BLaER1 treated with 17β-estradiol and CSF1 and Interleukin-3, amounts not matched to agents 10 nM and 100 nM (cell line): Measurements from ENCODE around the gene BRF1.

ENCODE experiments used
- H3K27ac ChIP-seq, 11 experiments: shearing (Covaris generic); formaldehyde crosslinking; 2 replicates each; pipeline ENCODE4 v1.8.1; 2022
- H3K27me3 ChIP-seq, 11 experiments: shearing (Covaris generic); formaldehyde crosslinking; 2 replicates each; pipeline ENCODE4 v1.8.1; 2022
- H3K36me3 ChIP-seq, 11 experiments: shearing (Covaris generic); formaldehyde crosslinking; 2 replicates each; pipeline ENCODE4 v1.8.1; 2022
- H3K4me1 ChIP-seq, 10 experiments: shearing (Covaris generic); formaldehyde crosslinking; 2 replicates each; pipeline ENCODE4 v1.8.1; 2022
- H3K4me2 ChIP-seq, 11 experiments: shearing (Covaris generic); formaldehyde crosslinking; 2 replicates each; pipeline ENCODE4 v1.8.1; 2022
- H3K4me3 ChIP-seq, 10 experiments: shearing (Covaris generic); formaldehyde crosslinking; 2 replicates each; pipeline ENCODE4 v1.8.1; 2022
- H3K9ac ChIP-seq, 11 experiments: shearing (Covaris generic); formaldehyde crosslinking; 2 replicates each; pipeline ENCODE4 v1.8.1; 2022
- H3K9me3 ChIP-seq, 11 experiments: shearing (Covaris generic); formaldehyde crosslinking; replicated peaks in 1 of 11; 2 replicates each; pipeline ENCODE4 v1.8.1; 2022
- H4K20me1 ChIP-seq, 11 experiments: shearing (Covaris generic); formaldehyde crosslinking; 2 replicates each; pipeline ENCODE4 v1.8.1; 2022
- Cebpa-rat ChIP-seq, 11 experiments: shearing (Covaris generic); IDR thresholded peaks; 2 replicates each; pipeline ENCODE4 v1.8.1; 2022

Gene BRF1

DNA sequence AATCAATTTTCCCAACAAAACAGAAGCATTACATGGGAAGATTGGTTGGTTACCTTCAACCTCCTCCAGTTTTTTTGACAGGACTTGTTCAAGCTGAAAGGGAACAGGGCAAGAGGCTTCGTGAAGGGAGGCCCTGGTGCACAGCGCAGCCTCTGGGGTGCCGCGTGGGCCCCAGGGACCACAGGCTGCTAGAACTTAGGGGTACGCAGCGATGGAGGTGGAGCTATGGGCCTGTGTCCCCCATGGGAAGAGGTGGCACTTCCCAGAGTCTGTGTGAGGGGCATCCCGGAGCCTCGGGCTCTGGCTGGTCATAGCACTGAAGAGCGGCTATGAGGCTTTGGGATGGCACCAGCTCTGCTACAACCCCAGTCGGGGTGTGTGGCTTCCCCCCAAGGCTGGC lies 74.6 kb downstream of the BRF1 start:
- no peak for TF ChIP-seq Cebpa-rat (IDR thresholded peaks at IDR 0.05)
- no peak overlapping the region for H3K27ac ChIP-seq
- no peaks in the 10 kb centered on the region for H3K9me3 ChIP-seq
- no peaks in the 10 kb centered on the region; a peak in 1 of 22 replicates for H3K27me3 ChIP-seq
- H3K36me3 ChIP-seq, result peaks cover 31 to 64% (median 51%) of the 10 kb centered on the region in 11 experiments
- no peak overlapping the region for H3K4me2 ChIP-seq
- no peak overlapping the region for H3K4me3 ChIP-seq
- peaks cover 24 to 53% (median 41%) of the 10 kb centered on the region in 10 experiments for H3K4me1 ChIP-seq
- H4K20me1 ChIP-seq, result peaks cover 44 to 84% (median 80%) of the 10 kb centered on the region in 11 experiments; a peak in 21 of 22 replicates
- no peak overlapping the region for H3K9ac ChIP-seq

DNA sequence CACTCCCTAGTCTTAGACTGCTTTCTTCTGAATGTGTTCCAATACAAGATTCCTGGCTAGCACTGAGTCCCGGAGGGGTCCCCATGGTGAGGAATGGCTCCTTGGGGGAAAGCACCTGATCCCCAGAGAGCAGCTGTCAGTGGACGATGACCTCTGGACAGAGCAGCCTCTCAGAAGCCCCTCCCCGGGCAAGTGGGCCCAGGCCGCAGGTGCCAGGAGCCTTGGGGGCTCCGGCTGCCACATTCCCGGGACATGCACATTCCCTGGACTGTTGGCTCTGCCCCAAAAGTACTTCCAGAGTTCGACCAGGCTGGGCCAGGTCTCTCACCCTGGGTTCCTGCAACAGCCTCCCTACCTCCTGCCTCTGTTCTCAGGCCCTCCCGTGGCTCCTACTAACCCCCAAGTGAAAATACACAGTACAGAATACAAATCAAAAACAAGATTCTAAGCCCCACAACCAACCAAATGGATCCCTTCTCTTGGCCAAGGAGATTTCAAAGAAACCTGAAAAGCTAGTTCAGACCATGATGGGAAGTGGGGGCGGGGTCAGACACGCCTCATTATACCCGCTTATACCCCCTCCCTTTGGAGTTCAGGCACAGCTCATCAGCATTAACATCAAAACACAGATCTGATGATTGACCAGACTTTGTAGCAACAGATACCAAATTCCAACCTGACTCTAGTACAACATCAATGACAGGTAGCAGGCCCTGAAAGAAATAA lies 75.8 kb downstream of the BRF1 start:
- Histone ChIP-seq H3K4me2 (peak overlapping the region; percentile 46 to 76 (median 66); a peak in 20 of 22 replicates), H3K4me1 (peaks cover 24 to 65% (median 52%) of the 10 kb centered on the region in 10 experiments), H3K36me3 (peaks cover 38 to 76% (median 63%) of the 10 kb centered on the region in 11 experiments), H3K27ac (peak overlapping the region in 4 of 11 experiments; percentile 10 to 27 (median 24); a peak in 6 of 22 replicates), H3K4me3 (no peak overlapping the region; a peak in 1 of 20 replicates), H3K9ac (peak overlapping the region in 2 of 11 experiments; percentile 5 to 11; a peak in 1 of 22 replicates), H3K9me3 (no peaks in the 10 kb centered on the region), H3K27me3 (no peaks in the 10 kb centered on the region; a peak in 1 of 22 replicates), H4K20me1 (peaks cover 44 to 96% (median 92%) of the 10 kb centered on the region in 11 experiments; a peak in 21 of 22 replicates)
- TF ChIP-seq Cebpa-rat (IDR thresholded peaks at IDR 0.05), result no peak

DNA sequence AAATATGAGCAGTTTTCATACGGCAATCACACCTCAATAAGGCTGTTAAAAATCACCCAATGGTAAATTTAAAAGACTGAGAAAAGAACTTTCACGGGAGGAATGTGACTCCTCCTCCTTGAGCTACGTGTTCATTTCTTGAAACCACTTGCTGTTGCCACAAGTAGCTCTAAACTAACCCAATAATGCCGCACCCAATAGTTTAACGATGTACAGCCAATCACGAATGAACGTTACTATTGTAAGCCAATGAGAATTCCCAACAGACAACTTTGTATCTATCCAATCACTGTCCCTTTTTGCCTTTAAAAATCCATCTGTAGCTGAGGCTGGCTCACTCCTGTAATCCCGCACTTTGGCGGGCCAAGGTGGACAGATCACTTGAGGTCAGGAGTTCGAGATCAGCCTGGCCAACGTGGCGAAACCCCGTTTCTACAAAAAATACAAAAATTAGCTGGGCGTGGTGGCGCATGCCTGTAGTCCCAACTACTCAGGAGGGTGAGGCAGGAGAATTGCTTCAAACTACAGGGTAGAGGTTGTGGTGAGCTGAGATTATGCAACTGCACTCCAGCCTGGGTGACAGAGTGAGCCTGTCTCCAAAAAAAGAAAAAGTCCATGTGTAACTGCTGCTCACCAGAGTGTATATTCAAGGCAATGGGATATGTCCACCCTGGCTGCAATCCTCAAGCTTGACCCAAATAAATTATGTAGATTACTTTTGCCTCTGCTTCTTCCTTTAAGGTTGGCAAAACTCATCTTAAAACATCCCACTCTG lies 76.8 kb downstream of the BRF1 start:
- 0 out of 22 replicates have a peak overlapping the region, but pooled peaks of 1 of the 11 experiments have one; percentile 16 for H3K9ac ChIP-seq
- TF ChIP-seq Cebpa-rat (IDR thresholded peaks at IDR 0.05), result peak in 8 of 11 experiments; percentile 27 to 65 (median 54); a peak in 8 of 22 replicates
- H3K4me1 ChIP-seq, result peaks cover 24 to 68% (median 55%) of the 10 kb centered on the region in 10 experiments
- peaks cover 49 to 82% (median 72%) of the 10 kb centered on the region in 11 experiments for H3K36me3 ChIP-seq
- peak overlapping the region in 7 of 11 experiments; percentile 14 to 40 (median 38); a peak in 10 of 22 replicates for H3K27ac ChIP-seq
- no peak overlapping the region; a peak in 1 of 20 replicates for H3K4me3 ChIP-seq
- peaks cover 40 to 100% (median 91%) of the 10 kb centered on the region in 11 experiments; a peak in 21 of 22 replicates for H4K20me1 ChIP-seq
- H3K4me2 ChIP-seq, result peak overlapping the region; percentile 46 to 76 (median 66)
- no peaks in the 10 kb centered on the region for H3K9me3 ChIP-seq
- H3K27me3 ChIP-seq, result no peaks in the 10 kb centered on the region; a peak in 1 of 22 replicates

DNA sequence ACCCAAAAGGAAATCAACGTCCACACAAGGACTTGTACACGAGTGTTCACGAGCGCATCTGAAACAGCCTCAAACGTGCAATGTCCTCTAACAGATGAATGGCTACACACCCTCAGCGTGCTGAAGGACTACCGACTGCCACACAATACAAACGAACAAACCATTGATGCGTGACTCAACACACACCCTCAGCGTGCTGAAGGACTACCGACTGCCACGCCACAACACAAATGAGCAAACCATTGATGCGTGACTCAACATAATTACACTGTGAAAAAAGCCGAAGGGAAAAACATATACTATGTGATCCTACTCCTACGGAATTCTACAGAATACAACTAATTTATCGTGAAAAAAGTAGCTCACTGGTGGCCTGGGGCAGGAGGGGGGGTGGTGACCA lies 77.5 kb downstream of the BRF1 start:
- Histone ChIP-seq H3K9ac (0 out of 22 replicates have a peak overlapping the region, but pooled peaks of 1 of the 11 experiments have one; percentile 16), H4K20me1 (peaks cover 33 to 100% (median 91%) of the 10 kb centered on the region in 11 experiments; a peak in 20 of 22 replicates), H3K27me3 (no peaks in the 10 kb centered on the region; a peak in 1 of 22 replicates), H3K36me3 (peaks cover 56 to 82% (median 77%) of the 10 kb centered on the region in 11 experiments), H3K9me3 (no peaks in the 10 kb centered on the region), H3K4me1 (peaks cover 24 to 69% (median 57%) of the 10 kb centered on the region in 10 experiments), H3K4me3 (no peak overlapping the region; a peak in 1 of 20 replicates), H3K4me2 (peak overlapping the region; percentile 46 to 76 (median 66)), H3K27ac (peak overlapping the region in 8 of 11 experiments; percentile 14 to 40 (median 34); a peak in 11 of 22 replicates)
- TF ChIP-seq Cebpa-rat (IDR thresholded peaks at IDR 0.05), result no peak

DNA sequence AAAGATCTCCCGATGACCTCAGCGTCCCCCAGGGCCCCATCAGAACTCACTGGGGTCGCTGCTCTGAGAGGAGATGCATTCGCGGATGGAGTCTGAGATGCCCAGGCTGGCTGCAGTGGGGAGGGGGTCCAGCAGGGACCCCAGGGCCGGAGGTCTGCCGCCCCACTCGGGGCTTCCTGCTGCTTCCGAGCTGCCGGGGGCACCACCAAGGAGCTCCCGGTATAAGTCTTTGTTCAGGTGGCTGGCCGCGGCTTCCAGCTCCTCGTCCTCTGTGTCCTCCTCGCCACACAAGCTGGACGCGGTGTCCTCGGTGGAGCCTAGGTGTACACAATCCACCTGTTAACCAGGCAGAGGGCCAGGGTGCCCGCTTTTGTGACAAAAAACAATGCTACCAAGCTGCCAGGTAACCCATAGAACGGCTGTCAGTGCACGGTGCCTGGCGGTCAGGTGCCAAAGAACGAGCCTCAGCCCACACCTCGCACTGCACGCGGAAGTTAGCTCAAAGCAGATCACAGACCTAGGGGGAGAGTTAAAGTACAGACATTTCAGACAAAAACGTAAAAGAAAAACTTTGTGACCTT lies 79.1 kb downstream of the BRF1 start:
- no peak overlapping the region for H3K4me3 ChIP-seq
- H3K9me3 ChIP-seq, result no peaks in the 10 kb centered on the region
- peaks cover 24 to 82% (median 57%) of the 10 kb centered on the region in 10 experiments for H3K4me1 ChIP-seq
- no peak overlapping the region for H3K27ac ChIP-seq
- H4K20me1 ChIP-seq, result peaks cover 32 to 100% (median 95%) of the 10 kb centered on the region in 11 experiments; a peak in 20 of 22 replicates
- TF ChIP-seq Cebpa-rat (IDR thresholded peaks at IDR 0.05), result no peak
- H3K36me3 ChIP-seq, result peaks cover 65 to 82% (median 77%) of the 10 kb centered on the region in 11 experiments
- no peaks in the 10 kb centered on the region; a peak in 1 of 22 replicates for H3K27me3 ChIP-seq
- 0 out of 22 replicates have a peak overlapping the region, but pooled peaks of 1 of the 11 experiments have one; percentile 18 for H3K9ac ChIP-seq
- peak overlapping the region in 2 of 11 experiments; percentile 59 to 72; a peak in 1 of 22 replicates for H3K4me2 ChIP-seq

DNA sequence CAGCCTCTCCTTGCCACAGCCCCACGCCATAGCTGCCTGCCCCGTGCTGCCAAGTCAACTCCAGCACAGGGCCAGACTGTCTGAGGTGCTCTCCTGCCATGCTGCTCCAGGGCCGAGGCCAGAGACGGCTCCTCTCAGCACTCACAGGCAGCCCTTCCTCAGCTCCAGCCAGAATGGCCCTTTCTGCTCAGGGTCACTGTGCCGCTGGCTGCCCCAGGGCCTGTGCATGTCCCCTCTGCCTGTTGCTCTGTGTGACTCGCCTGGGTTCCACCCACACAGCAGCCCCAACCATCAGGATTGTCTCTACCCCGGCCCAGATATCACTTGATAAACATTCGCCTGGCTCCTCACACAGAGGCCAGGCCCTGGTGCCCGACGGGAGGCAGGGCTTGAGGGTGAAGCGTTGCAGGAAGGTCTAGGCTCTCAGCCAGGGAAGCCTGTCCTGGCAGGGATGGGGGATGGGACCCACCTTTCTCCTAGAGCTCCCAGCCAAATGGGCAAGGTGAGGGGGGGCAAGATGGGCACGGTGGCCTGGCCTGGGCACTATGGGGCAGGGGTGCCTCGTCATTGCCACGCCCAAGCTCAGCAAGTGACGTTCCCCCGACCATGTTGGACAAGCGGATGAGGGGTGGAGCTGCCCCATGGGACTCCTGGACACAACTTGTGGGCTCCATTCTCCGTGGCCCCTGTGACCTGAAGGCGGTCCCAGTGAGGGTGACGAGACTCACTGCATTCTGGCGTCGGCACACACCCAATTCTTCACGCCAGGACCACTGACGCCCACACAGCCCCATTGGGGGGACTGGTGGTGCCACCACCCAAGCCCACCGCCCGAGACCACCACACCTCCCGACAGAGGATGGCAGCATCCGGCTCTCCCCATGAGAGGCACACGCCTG lies 79.9 kb downstream of the BRF1 start:
- Histone ChIP-seq H3K4me1 (peaks cover 24 to 82% (median 57%) of the 10 kb centered on the region in 10 experiments), H3K4me3 (no peak overlapping the region), H4K20me1 (peaks cover 39 to 100% (median 95%) of the 10 kb centered on the region in 11 experiments; a peak in 20 of 22 replicates), H3K4me2 (peak overlapping the region in 5 of 11 experiments; percentile 9 to 59 (median 15); a peak in 6 of 22 replicates), H3K9ac (peak overlapping the region in 2 of 11 experiments; percentile 27 to 33; a peak in 5 of 22 replicates), H3K9me3 (no peaks in the 10 kb centered on the region), H3K27ac (no peak overlapping the region), H3K36me3 (peaks cover 63 to 82% (median 77%) of the 10 kb centered on the region in 11 experiments), H3K27me3 (no peaks in the 10 kb centered on the region; a peak in 1 of 22 replicates)
- TF ChIP-seq Cebpa-rat (IDR thresholded peaks at IDR 0.05), result no peak

GRCh38 chr14:105219753-105220152 lies 81.0 kb downstream of the BRF1 start:
- no peak for TF ChIP-seq Cebpa-rat (IDR thresholded peaks at IDR 0.05)
- H3K27ac ChIP-seq, result no peak overlapping the region
- peaks cover 23 to 79% (median 54%) of the 10 kb centered on the region in 10 experiments for H3K4me1 ChIP-seq
- H3K9ac ChIP-seq, result peak overlapping the region in 1 of 11 experiments; percentile 33; a peak in 1 of 22 replicates
- peaks cover 45 to 100% (median 96%) of the 10 kb centered on the region in 11 experiments; a peak in 21 of 22 replicates for H4K20me1 ChIP-seq
- H3K4me2 ChIP-seq, result no peak overlapping the region
- no peaks in the 10 kb centered on the region; a peak in 1 of 22 replicates for H3K27me3 ChIP-seq
- H3K9me3 ChIP-seq, result no peaks in the 10 kb centered on the region
- H3K4me3 ChIP-seq, result no peak overlapping the region
- H3K36me3 ChIP-seq, result peaks cover 53 to 77% (median 66%) of the 10 kb centered on the region in 11 experiments
